ENCODE measurements around the gene SOX11.

- TF ChIP-seq CTCF (IDR thresholded peaks at IDR 0.05) (no peak), POLR2A (IDR thresholded peaks at IDR 0.05) (no peak), POLR2AphosphoS5 (IDR thresholded peaks at IDR 0.05; ENCODE audit: insufficient read depth in 1 of 2, low read depth in 1 of 2) (no peak)
These were observed 42.8 kb downstream of the SOX11 start for GRCh38 chr2:5734859-5735520.

Measured in vagina (tissue), 2 donors.